Endodermal cell (in vitro differentiated cells): ENCODE results near the gene RNF212B. TPM values are rescaled to one million over a fixed set of nuclear protein-coding genes. Genes with fewer than 3 reads are reported as not detected.

Experiments used
- DNase-seq: peaks from one replicate; pipeline ENCODE4 v3.0.0-alpha.2; 2017
- H3K27ac ChIP-seq: 2 replicates; pipeline ENCODE4 v1.5.1; 2013; ENCODE audit warnings: mild to moderate bottlenecking, low read depth, low read length, moderate library complexity
- H3K27me3 ChIP-seq: 2 replicates; pipeline ENCODE4 v1.6.1; 2013; ENCODE audit warnings: mild to moderate bottlenecking, low read length, moderate library complexity; ENCODE audit not compliant: insufficient read depth, control insufficient read depth, poor library complexity, severe bottlenecking
- H3K36me3 ChIP-seq: 2 replicates; pipeline ENCODE4 v1.7.0; 2013; ENCODE audit warnings: mild to moderate bottlenecking, low read length, moderate library complexity; ENCODE audit not compliant: control insufficient read depth, insufficient read depth
- H3K4me1 ChIP-seq: one replicate; pipeline ENCODE4 v1.7.0; 2013; ENCODE audit warnings: low read length; ENCODE audit not compliant: control insufficient read depth, insufficient read depth
- H3K4me3 ChIP-seq: 2 replicates; pipeline ENCODE4 v1.5.1; 2013; ENCODE audit warnings: mild to moderate bottlenecking, low read length, moderate library complexity
- H3K9ac ChIP-seq: 2 replicates; pipeline ENCODE4 v1.6.1; 2013; ENCODE audit warnings: mild to moderate bottlenecking, low read length, moderate library complexity; ENCODE audit not compliant: poor library complexity, severe bottlenecking; ENCODE audit errors: extremely low read depth
- H3K9me3 ChIP-seq: 2 replicates; pipeline ENCODE4 v1.6.1; 2013; ENCODE audit warnings: mild to moderate bottlenecking, low read length, moderate library complexity; ENCODE audit not compliant: control insufficient read depth
- H3K27ac Mint-ChIP-seq: 2 replicates; pipeline ENCODE4 v1.8.0; 2020; ENCODE audit warnings: mixed read lengths
- H3K27me3 Mint-ChIP-seq: 2 replicates; pipeline ENCODE4 v1.8.0; 2021; ENCODE audit warnings: mild to moderate bottlenecking, mixed read lengths; ENCODE audit not compliant: insufficient read depth
- H3K36me3 Mint-ChIP-seq: 2 replicates; pipeline ENCODE4 v1.8.0; 2020; ENCODE audit warnings: low read depth, mixed read lengths
- H3K4me1 Mint-ChIP-seq: 2 replicates; pipeline ENCODE4 v1.8.0; 2020; ENCODE audit warnings: mixed read lengths
- H3K4me3 Mint-ChIP-seq: 2 replicates; pipeline ENCODE4 v1.8.0; 2020; ENCODE audit warnings: mild to moderate bottlenecking, moderate library complexity, mixed read lengths
- H3K9me3 Mint-ChIP-seq: 2 replicates; pipeline ENCODE4 v1.8.0; 2020; ENCODE audit warnings: mild to moderate bottlenecking, mixed read lengths
- CTCF ChIP-seq: fragments of 200-600 bp; sonication (generic); conservative IDR thresholded peaks from 2 replicates; pipeline ENCODE4 v1.5.0; 2021; ENCODE audit warnings: antibody characterized with exemption, mild to moderate bottlenecking
- WGBS, 2 experiments: methylation state at CpG; one replicate each; pipeline versions ENCODE4 v1.1.5 to v1.1.7; 2013; ENCODE audit warnings: missing lambda C conversion rate in 2 of 2, mixed read lengths in 1 of 2; ENCODE audit not compliant: insufficient coverage in 1 of 2, insufficient read length in 1 of 2; 5-methylcytosine and 5-hydroxymethylcytosine counted together
- total RNA-seq, 2 donors: library from RNA; stranded (reverse); fragmentation: NEBNext Ultra II Directional in 1 of 2; extraction: Animal tissue kit (Norgen Biotek cat#: 25700) in 1 of 2; gene quantifications; 2 replicates in 1 of 2; 3 replicates in 1 of 2; pipeline ENCODE4 v1.2.1, GENCODE V29; 2021

Gene RNF212B
- total RNA-seq, 2 donors from 2014 or later, result not detected

GRCh38 chr14:23281247-23281646 is 43.5 kb downstream of the RNF212B start:
- Mint-ChIP-seq H3K4me3 (no peak overlapping the region), H3K9me3 (no peaks in the 10 kb centered on the region), H3K36me3 (peaks cover 19% of the 10 kb centered on the region), H3K4me1 (peaks cover 31% of the 10 kb centered on the region), H3K27ac (no peak overlapping the region), H3K27me3 (no peaks in the 10 kb centered on the region)
- Histone ChIP-seq H3K9me3 (no peaks in the 10 kb centered on the region), H3K4me1 (no peaks in the 10 kb centered on the region), H3K4me3 (no peak overlapping the region), H3K36me3 (no peaks in the 10 kb centered on the region), H3K27ac (no peak overlapping the region), H3K27me3 (no peaks in the 10 kb centered on the region), H3K9ac (no peak overlapping the region)
- no peak for TF ChIP-seq CTCF
- DNase-seq, result no peak
- 93 to 94% methylated on average over 6 of the region's 6 CpGs for WGBS, 2 experiments

GRCh38 chr14:23284654-23285529 is 47.2 kb downstream of the RNF212B start:
- Histone ChIP-seq H3K27ac (no peak overlapping the region), H3K36me3 (no peaks in the 10 kb centered on the region), H3K27me3 (peaks cover 14% of the 10 kb centered on the region), H3K9me3 (no peaks in the 10 kb centered on the region), H3K4me3 (peak overlapping the region; percentile 87), H3K4me1 (no peaks in the 10 kb centered on the region), H3K9ac (peak overlapping the region; percentile 62)
- no peak for TF ChIP-seq CTCF
- Mint-ChIP-seq H3K36me3 (peaks cover 5% of the 10 kb centered on the region), H3K27me3 (peaks cover 25% of the 10 kb centered on the region), H3K4me1 (peaks cover 30% of the 10 kb centered on the region), H3K9me3 (no peaks in the 10 kb centered on the region), H3K4me3 (peak overlapping the region; percentile 90), H3K27ac (peak overlapping the region; percentile 80)
- WGBS, 2 experiments, result 41 to 44% methylated on average over 4 to 8 of the region's 9 CpGs
- DNase-seq, result no peak

- H3K9me3 Mint-ChIP-seq, result no peaks in the 10 kb centered on the region
- peak overlapping the region; percentile 90 for H3K4me3 Mint-ChIP-seq
- H3K4me1 ChIP-seq, result no peaks in the 10 kb centered on the region
- peaks cover 20% of the 10 kb centered on the region for H3K27me3 ChIP-seq
- H3K27me3 Mint-ChIP-seq, result peaks cover 32% of the 10 kb centered on the region
- H3K9me3 ChIP-seq, result no peaks in the 10 kb centered on the region
- H3K4me1 Mint-ChIP-seq, result peaks cover 26% of the 10 kb centered on the region
- no peak overlapping the region for H3K27ac ChIP-seq
- WGBS, 2 experiments, result 0% methylated on average over 2 to 21 of the region's 22 CpGs
- H3K9ac ChIP-seq, result peak overlapping the region; percentile 62
- H3K4me3 ChIP-seq, result peak overlapping the region; percentile 87
- no peak for TF ChIP-seq CTCF
- no peaks in the 10 kb centered on the region for H3K36me3 ChIP-seq
- H3K36me3 Mint-ChIP-seq, result peaks cover 5% of the 10 kb centered on the region
- no peak for DNase-seq
- peak overlapping the region; percentile 80 for H3K27ac Mint-ChIP-seq
These were observed 47.8 kb downstream of the RNF212B start for GRCh38 chr14:23285530-23286019.
